K562 (cell line): ENCODE measurements around the gene TULP1. TPM values are rescaled to one million over a fixed set of nuclear protein-coding genes. Genes with fewer than 3 reads are reported as not detected.
A peak's percentile ranks its signal among the peaks of the same experiment; 100 is the strongest.

Source experiments
- ATF7 ChIP-seq: fragments of 450-650 bp; IDR thresholded peaks from 2 replicates; pipeline ENCODE4 v1.7.1; 2014; ENCODE audit warnings: mild to moderate bottlenecking, moderate library complexity
- BCL6 ChIP-seq: fragments of 250-450 bp; sonication (Bioruptor Pico); IDR thresholded peaks from 2 replicates; pipeline ENCODE4 v1.4.0; 2020
- CBX5 ChIP-seq: IDR thresholded peaks from 2 replicates; pipeline ENCODE4 v1.6.1; 2014; ENCODE audit warnings: low read depth, borderline replicate concordance
- CTBP1 ChIP-seq: fragments of 450-650 bp; IDR thresholded peaks from 2 replicates; pipeline ENCODE4 v1.6.1; 2016; ENCODE audit warnings: borderline replicate concordance
- FIP1L1 ChIP-seq: fragments of 200-400 bp; formaldehyde crosslinking; IDR thresholded peaks from 2 replicates; pipeline ENCODE4 v1.6.1; 2018; ENCODE audit warnings: mild to moderate bottlenecking, low read depth, low read length; ENCODE audit not compliant: poor library complexity, severe bottlenecking
- HDAC8 ChIP-seq: fragments of 450-650 bp; IDR thresholded peaks from 2 replicates; pipeline ENCODE4 v1.6.1; 2016; ENCODE audit warnings: mild to moderate bottlenecking, missing genetic modification characterization, moderate library complexity, missing compliant biosample characterization
- MXI1 ChIP-seq: IDR thresholded peaks from 2 replicates; pipeline ENCODE4 v1.6.1; 2011; ENCODE audit warnings: low read depth, mild to moderate bottlenecking, improper control_type of control experiment, low read length
- NFIX ChIP-seq: fragments of 250-450 bp; sonication (Bioruptor Pico); IDR thresholded peaks from 2 replicates; pipeline ENCODE4 v1.4.0; 2020; ENCODE audit warnings: low read depth, mild to moderate bottlenecking, moderate library complexity
- NRF1 ChIP-seq, 2 experiments: fragments of 450-650 bp; IDR thresholded peaks in 1 of 2; conservative IDR thresholded peaks in 1 of 2; 2 replicates each; pipeline ENCODE4 v1.6.1; 2014; ENCODE audit warnings: mild to moderate bottlenecking in 2 of 2
- PHF21A ChIP-seq: fragments of 450-650 bp; IDR thresholded peaks from 2 replicates; pipeline ENCODE4 v1.6.1; 2017; ENCODE audit warnings: low read depth, borderline replicate concordance
- PML ChIP-seq: IDR thresholded peaks from 2 replicates; pipeline ENCODE4 v1.6.1; 2012; ENCODE audit warnings: low read length, inconsistent platforms
- PTTG1 ChIP-seq: fragments of 450-650 bp; IDR thresholded peaks from 2 replicates; pipeline ENCODE4 v1.6.1; 2016; ENCODE audit warnings: low read depth, mild to moderate bottlenecking, missing genetic modification characterization, missing compliant biosample characterization
- RB1 ChIP-seq: fragments of 450-650 bp; IDR thresholded peaks from 2 replicates; pipeline ENCODE4 v1.6.1; 2017; ENCODE audit warnings: low read depth, mild to moderate bottlenecking
- RBBP5 ChIP-seq: fragments of 200-600 bp; sonication (generic); IDR thresholded peaks from 2 replicates; pipeline ENCODE4 v1.6.1; 2012; ENCODE audit warnings: borderline replicate concordance, mild to moderate bottlenecking, low read length, control low read depth, inconsistent platforms; ENCODE audit not compliant: insufficient read depth, poor library complexity, severe bottlenecking
- SLC30A9 ChIP-seq: fragments of 250-450 bp; sonication (Bioruptor Pico); IDR thresholded peaks from 2 replicates; pipeline ENCODE4 v1.8.0; 2022; ENCODE audit warnings: mild to moderate bottlenecking, moderate library complexity
- SP1 ChIP-seq: sonication (generic); formaldehyde crosslinking; IDR thresholded peaks from 2 replicates; pipeline ENCODE4 v1.8.1; 2022; ENCODE audit warnings: mild to moderate bottlenecking, missing genetic modification reagents
- TAF9B ChIP-seq: fragments of 450-650 bp; IDR thresholded peaks from 2 replicates; pipeline ENCODE4 v1.6.1; 2018; ENCODE audit warnings: mild to moderate bottlenecking; ENCODE audit not compliant: partially characterized antibody
- TBP ChIP-seq: optimal IDR thresholded peaks from 2 replicates; pipeline ENCODE3; 2011; ENCODE audit warnings: low read depth, low read length, improper control_type of control experiment
- U2AF1 ChIP-seq: fragments of 200-400 bp; formaldehyde crosslinking; optimal IDR thresholded peaks from 2 replicates; pipeline ENCODE3; 2017; ENCODE audit warnings: mild to moderate bottlenecking, low read depth, low read length, moderate library complexity
- XRCC3 ChIP-seq: fragments of 450-650 bp; IDR thresholded peaks from 2 replicates; pipeline ENCODE4 v1.6.1; 2017; ENCODE audit warnings: mild to moderate bottlenecking, moderate library complexity
- ZNF124 ChIP-seq: sonication (generic); formaldehyde crosslinking; IDR thresholded peaks from 2 replicates; pipeline ENCODE4 v1.8.1; 2022; ENCODE audit warnings: missing genetic modification reagents
- ZNF133 ChIP-seq: fragments of 250-450 bp; sonication (Bioruptor Pico); IDR thresholded peaks from 2 replicates; pipeline ENCODE4 v1.4.0; 2020; ENCODE audit warnings: mild to moderate bottlenecking
- ZNF212 ChIP-seq: fragments of 450-650 bp; formaldehyde crosslinking; IDR thresholded peaks from 2 replicates; pipeline ENCODE4 v1.4.0; 2020; ENCODE audit warnings: mild to moderate bottlenecking
- ZNF778 ChIP-seq: fragments of 450-650 bp; formaldehyde crosslinking; IDR thresholded peaks from 2 replicates; pipeline ENCODE4 v1.4.0; 2020; ENCODE audit warnings: mild to moderate bottlenecking, moderate library complexity
- polyA plus RNA-seq, 8 experiments: library from polyadenylated mRNA; depleted of rRNA in 4 of 8; stranded (reverse) in 5 of 8; unstranded in 3 of 8; fragments of >200 nt; fragmentation: Nextera tagmentation in 2 of 8; fragmentation: Illumina TruSeq in 1 of 8; extraction: Ambion mirVana in 2 of 8; extraction: Trizol in 1 of 8; gene quantifications; 2 replicates each; pipeline versions ENCODE4 v1.2.1 to v1.2.3, GENCODE V29; 2011 to 2014; ENCODE audit warnings: inconsistent platforms in 1 of 8, missing spikeins in 1 of 8
- total RNA-seq, 7 experiments: library from RNA; depleted of rRNA in 6 of 7; stranded (reverse); fragments of >200 nt in 6 of 7; fragmentation: Illumina TruSeq in 2 of 7; extraction: Trizol in 2 of 7; gene quantifications; 2 replicates each; pipeline versions ENCODE4 v1.2.1 to v1.2.3, GENCODE V29; 2011 to 2021; ENCODE audit warnings: low replicate concordance in 1 of 7
- TF ChIP-seq, protein P1 (sequence below): fragments of 450-650 bp; IDR thresholded peaks from 2 replicates; pipeline ENCODE4 v1.6.1; 2016; ENCODE audit warnings: antibody characterized with exemption
- TF ChIP-seq, protein P2 (sequence below): fragments of 450-650 bp; formaldehyde crosslinking; IDR thresholded peaks from 2 replicates; pipeline ENCODE4 v1.4.0; 2020; ENCODE audit warnings: mild to moderate bottlenecking, mixed read lengths
- TF ChIP-seq, protein P3 (sequence below): sonication (generic); formaldehyde crosslinking; IDR thresholded peaks from 2 replicates; pipeline ENCODE4 v1.5.0; 2020; ENCODE audit warnings: missing genetic modification reagents

TULP1 gene
- total and polyA plus RNA-seq, 9 of the 15 experiments (the other 6 are each of a cell fraction or from before 2014, with no cell fraction given) = 0.06 to 0.17 (median 0.09) TPM; not detected in 6

DNA sequence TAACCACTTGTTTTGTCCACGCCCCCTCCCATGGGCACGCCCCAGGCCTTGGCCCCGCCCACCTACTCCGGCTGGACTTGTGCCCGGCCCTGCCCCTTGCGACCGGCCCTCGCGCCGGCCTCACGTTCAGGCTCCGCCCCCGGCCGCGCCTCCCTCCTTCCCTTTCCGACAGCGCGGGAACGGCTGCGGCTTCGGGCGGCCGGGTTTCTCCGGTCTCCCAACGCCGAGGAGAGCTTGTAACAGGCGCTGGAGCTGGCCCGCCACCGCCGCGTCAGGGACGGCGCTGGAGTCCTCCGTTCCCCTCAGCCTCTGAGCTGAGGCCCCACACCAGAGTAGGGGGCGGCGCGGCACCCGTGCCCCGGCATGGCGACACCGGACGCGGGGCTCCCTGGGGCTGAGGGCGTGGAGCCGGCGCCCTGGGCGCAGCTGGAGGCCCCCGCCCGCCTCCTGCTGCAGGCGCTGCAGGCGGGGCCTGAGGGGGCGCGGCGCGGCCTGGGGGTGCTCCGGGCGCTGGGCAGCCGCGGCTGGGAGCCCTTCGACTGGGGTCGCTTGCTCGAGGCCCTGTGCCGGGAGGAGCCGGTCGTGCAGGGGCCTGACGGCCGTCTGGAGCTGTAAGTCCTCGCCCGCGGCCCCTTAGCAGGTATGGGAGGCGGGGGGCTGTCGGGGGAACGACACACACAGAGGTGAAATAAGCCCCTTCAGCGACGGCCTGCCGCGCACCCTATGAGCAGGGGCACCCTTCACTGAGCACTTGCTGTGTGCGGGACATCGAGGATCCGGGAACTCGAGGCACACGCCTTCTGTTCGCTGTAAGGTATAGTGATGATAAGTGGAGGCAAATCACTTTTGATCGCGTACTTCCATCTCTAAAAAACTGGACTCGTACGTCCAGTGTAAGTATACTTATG lies 60.3 kb downstream of the TULP1 start, which contains the start of gene FANCE (continued):
- TF ChIP-seq, protein P1, sequence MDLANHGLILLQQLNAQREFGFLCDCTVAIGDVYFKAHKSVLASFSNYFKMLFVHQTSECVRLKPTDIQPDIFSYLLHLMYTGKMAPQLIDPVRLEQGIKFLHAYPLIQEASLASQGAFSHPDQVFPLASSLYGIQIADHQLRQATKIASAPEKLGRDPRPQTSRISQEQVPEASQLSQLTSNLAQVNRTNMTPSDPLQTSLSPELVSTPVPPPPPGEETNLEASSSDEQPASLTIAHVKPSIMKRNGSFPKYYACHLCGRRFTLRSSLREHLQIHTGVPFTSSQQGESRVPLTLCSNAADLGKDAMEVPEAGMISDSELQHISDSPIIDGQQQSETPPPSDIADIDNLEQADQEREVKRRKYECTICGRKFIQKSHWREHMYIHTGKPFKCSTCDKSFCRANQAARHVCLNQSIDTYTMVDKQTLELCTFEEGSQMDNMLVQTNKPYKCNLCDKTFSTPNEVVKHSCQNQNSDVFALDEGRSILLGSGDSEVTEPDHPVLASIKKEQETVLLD = no peak
- TF ChIP-seq RBBP5 (peak; percentile 82), HDAC8 (tag) (no peak), ATF7 (peak; percentile 71; the same call in 1 of the 2 replicates), RB1 (peak; percentile 100), ZNF778 (CRISPR knock-in tag) (no peak), CBX5 (no peak), NRF1 (conservative IDR thresholded peaks at IDR 0.05 in 1 of 2, IDR thresholded peaks at IDR 0.05 in 1 of 2) (peak; percentile 85 to 87), SLC30A9 (CRISPR knock-in tag) (no peak), U2AF1 (no peak), TBP (peak; percentile 53), ZNF212 (CRISPR knock-in tag) (no peak), CTBP1 (peak; percentile 78), SP1 (CRISPR knock-in tag) (peak; percentile 79; the same call in 1 of the 2 replicates), BCL6 (CRISPR knock-in tag) (no peak), PML (peak; percentile 66; the same call in 1 of the 2 replicates), XRCC3 (no peak), PTTG1 (tag) (no peak), ZNF124 (CRISPR knock-in tag) (no peak), FIP1L1 (peak; percentile 89), TAF9B (no peak), PHF21A (no peak), ZNF133 (CRISPR knock-in tag) (no peak), NFIX (CRISPR knock-in tag) (no peak), MXI1 (no peak)
- TF ChIP-seq, protein P2, sequence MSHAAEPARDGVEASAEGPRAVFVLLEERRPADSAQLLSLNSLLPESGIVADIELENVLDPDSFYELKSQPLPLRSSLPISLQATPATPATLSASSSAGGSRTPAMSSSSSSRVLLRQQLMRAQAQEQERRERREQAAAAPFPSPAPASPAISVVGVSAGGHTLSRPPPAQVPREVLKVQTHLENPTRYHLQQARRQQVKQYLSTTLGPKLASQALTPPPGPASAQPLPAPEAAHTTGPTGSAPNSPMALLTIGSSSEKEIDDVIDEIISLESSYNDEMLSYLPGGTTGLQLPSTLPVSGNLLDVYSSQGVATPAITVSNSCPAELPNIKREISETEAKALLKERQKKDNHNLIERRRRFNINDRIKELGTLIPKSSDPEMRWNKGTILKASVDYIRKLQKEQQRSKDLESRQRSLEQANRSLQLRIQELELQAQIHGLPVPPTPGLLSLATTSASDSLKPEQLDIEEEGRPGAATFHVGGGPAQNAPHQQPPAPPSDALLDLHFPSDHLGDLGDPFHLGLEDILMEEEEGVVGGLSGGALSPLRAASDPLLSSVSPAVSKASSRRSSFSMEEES (CRISPR knock-in tag) = no peak
- TF ChIP-seq, protein P3, sequence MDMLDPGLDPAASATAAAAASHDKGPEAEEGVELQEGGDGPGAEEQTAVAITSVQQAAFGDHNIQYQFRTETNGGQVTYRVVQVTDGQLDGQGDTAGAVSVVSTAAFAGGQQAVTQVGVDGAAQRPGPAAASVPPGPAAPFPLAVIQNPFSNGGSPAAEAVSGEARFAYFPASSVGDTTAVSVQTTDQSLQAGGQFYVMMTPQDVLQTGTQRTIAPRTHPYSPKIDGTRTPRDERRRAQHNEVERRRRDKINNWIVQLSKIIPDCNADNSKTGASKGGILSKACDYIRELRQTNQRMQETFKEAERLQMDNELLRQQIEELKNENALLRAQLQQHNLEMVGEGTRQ (CRISPR knock-in tag) = no peak
